IMR-90 (cell line): ENCODE results near the gene ALDH18A1. TPM values are rescaled to one million over a fixed set of nuclear protein-coding genes. Genes with fewer than 3 reads are reported as not detected.

Source experiments
- ATAC-seq: fragments of 200-7000 bp; cut with Tn5 transposase; 2 replicates; pipeline ENCODE4 v1.9.1; 2020; ENCODE audit warnings: low read depth, mild to moderate bottlenecking, moderate library complexity
- BruUV-seq: library from RNA; stranded (reverse); fragments of 400-500 nt; replicated peaks from 2 replicates; lab custom pipeline; 2021; lab: Mats Ljungman, UMichigan
- CTCF ChIA-PET: fragments of 300-600 bp; formaldehyde crosslinking; extraction: SDS; loops from one replicate; lab custom pipeline; 2021; ENCODE audit warnings: antibody characterized with exemption; lab: Yijun Ruan, JAX
- POLR2A ChIA-PET: fragments of 300-600 bp; sonication (Branson Sonifier 250); formaldehyde crosslinking; loops from one replicate; lab custom pipeline; 2022; ENCODE audit warnings: antibody characterized with exemption; ENCODE audit not compliant: unreplicated experiment; lab: Charles Lee
- DNase-seq: peaks from one replicate; pipeline ENCODE4 v3.0.0; 2013
- H2AFZ ChIP-seq: replicated peaks from 2 replicates; pipeline ENCODE3; 2013; ENCODE audit warnings: low read length, mild to moderate bottlenecking; ENCODE audit not compliant: poor library complexity
- H2AK5ac ChIP-seq: 2 replicates; pipeline ENCODE4 v1.6.1; 2013; ENCODE audit warnings: low read depth, low read length, inconsistent platforms
- H2AK9ac ChIP-seq: replicated peaks from 2 replicates; pipeline ENCODE3; 2013; ENCODE audit warnings: mild to moderate bottlenecking, low read depth, low read length, moderate library complexity; ENCODE audit not compliant: poor library complexity
- H2BK120ac ChIP-seq: 2 replicates; pipeline ENCODE4 v1.6.1; 2013; ENCODE audit warnings: low read depth, low read length, inconsistent platforms
- H2BK15ac ChIP-seq: 3 replicates; pipeline ENCODE4 v1.6.1; 2013; ENCODE audit warnings: low read depth, low read length, inconsistent platforms
- H2BK20ac ChIP-seq: 2 replicates; pipeline ENCODE4 v1.6.1; 2013; ENCODE audit warnings: low read depth, mild to moderate bottlenecking, inconsistent platforms, low read length, moderate library complexity
- H2BK5ac ChIP-seq: 2 replicates; pipeline ENCODE4 v1.6.1; 2013; ENCODE audit warnings: mild to moderate bottlenecking, low read depth, low read length, inconsistent platforms; ENCODE audit not compliant: poor library complexity, severe bottlenecking
- H3K14ac ChIP-seq: replicated peaks from 2 replicates; pipeline ENCODE4 v1.6.1; 2013; ENCODE audit warnings: low read depth, low read length, inconsistent platforms
- H3K18ac ChIP-seq: 2 replicates; pipeline ENCODE4 v1.6.1; 2013; ENCODE audit warnings: low read depth, low read length, control low read depth
- H3K23ac ChIP-seq: 2 replicates; pipeline ENCODE4 v1.6.1; 2013; ENCODE audit warnings: low read depth, low read length, inconsistent platforms
- H3K27ac ChIP-seq: 2 replicates; pipeline ENCODE4 v1.5.1; 2013; ENCODE audit warnings: mild to moderate bottlenecking, control low read depth, low read length; ENCODE audit not compliant: insufficient read depth
- H3K27me3 ChIP-seq: 2 replicates; pipeline ENCODE4 v1.6.1; 2013; ENCODE audit warnings: low read length; ENCODE audit not compliant: control insufficient read depth, insufficient read depth
- H3K36me3 ChIP-seq: 2 replicates; pipeline ENCODE4 v1.6.1; 2013; ENCODE audit warnings: low read length, mixed read lengths; ENCODE audit not compliant: control insufficient read depth, insufficient read depth
- H3K4ac ChIP-seq: 2 replicates; pipeline ENCODE4 v1.6.1; 2013; ENCODE audit warnings: low read depth, low read length, inconsistent platforms
- H3K4me1 ChIP-seq: 2 replicates; pipeline ENCODE4 v1.6.1; 2013; ENCODE audit warnings: low read length, mixed read lengths; ENCODE audit not compliant: control insufficient read depth, insufficient read depth
- H3K4me2 ChIP-seq: 2 replicates; pipeline ENCODE4 v1.6.1; 2013; ENCODE audit warnings: low read depth, mild to moderate bottlenecking, control low read depth, low read length, moderate library complexity
- H3K4me3 ChIP-seq: 2 replicates; pipeline ENCODE4 v1.5.1; 2013; ENCODE audit warnings: low read depth, mild to moderate bottlenecking, control low read depth, low read length, moderate library complexity; ENCODE audit not compliant: insufficient read depth
- H3K56ac ChIP-seq: 2 replicates; pipeline ENCODE4 v1.6.1; 2013; ENCODE audit warnings: low read length, inconsistent platforms; ENCODE audit not compliant: insufficient read depth; ENCODE audit errors: extremely low read depth
- H3K79me1 ChIP-seq, 2 experiments: 2 replicates each; pipeline ENCODE4 v1.6.1; 2013; ENCODE audit warnings: low read length in 2 of 2, inconsistent platforms in 1 of 2, low read depth in 1 of 2
- H3K9ac ChIP-seq: 2 replicates; pipeline ENCODE4 v1.6.1; 2013; ENCODE audit warnings: low read depth, low read length, control low read depth
- H3K9me1 ChIP-seq: 2 replicates; pipeline ENCODE4 v1.6.1; 2013; ENCODE audit warnings: low read length, inconsistent platforms; ENCODE audit not compliant: insufficient read depth
- H3K9me3 ChIP-seq: 2 replicates; pipeline ENCODE4 v1.6.1; 2013; ENCODE audit warnings: low read length; ENCODE audit not compliant: control insufficient read depth, insufficient read depth
- H4K20me1 ChIP-seq: 2 replicates; pipeline ENCODE4 v1.6.1; 2013; ENCODE audit warnings: low read length, inconsistent platforms; ENCODE audit not compliant: insufficient read depth
- H4K5ac ChIP-seq: 2 replicates; pipeline ENCODE4 v1.6.1; 2013; ENCODE audit warnings: mild to moderate bottlenecking, low read depth, low read length, control low read depth
- H4K8ac ChIP-seq, 2 experiments: 2 replicates each; pipeline ENCODE4 v1.6.1; 2013; ENCODE audit warnings: low read depth in 2 of 2, low read length in 2 of 2, control low read depth in 1 of 2, inconsistent platforms in 1 of 2
- H4K91ac ChIP-seq: 2 replicates; pipeline ENCODE4 v1.6.1; 2013; ENCODE audit warnings: low read depth, low read length, inconsistent platforms; ENCODE audit not compliant: insufficient read depth
- BHLHE40 ChIP-seq: fragments of 150-350 bp; IDR thresholded peaks from 2 replicates; pipeline ENCODE4 v1.6.1; 2016; ENCODE audit warnings: mild to moderate bottlenecking, low read depth, low read length
- ELK1 ChIP-seq: fragments of 150-350 bp; IDR thresholded peaks from 2 replicates; pipeline ENCODE4 v1.6.1; 2016; ENCODE audit warnings: low read depth, mild to moderate bottlenecking, low read length, moderate library complexity, borderline replicate concordance
- FOS ChIP-seq: fragments of 150-350 bp; IDR thresholded peaks from 2 replicates; pipeline ENCODE4 v1.6.1; 2016; ENCODE audit warnings: low read depth, low read length
- MAZ ChIP-seq: IDR thresholded peaks from 2 replicates; pipeline ENCODE4 v1.6.1; 2012; ENCODE audit warnings: low read depth, mild to moderate bottlenecking, low read length, improper control_type of control experiment, moderate library complexity, borderline replicate concordance
- RAD21 ChIP-seq: IDR thresholded peaks from 2 replicates; pipeline ENCODE4 v1.6.1; 2012; ENCODE audit warnings: low read length, improper control_type of control experiment
- WGBS, 2 experiments: methylation state at CpG; one replicate each; pipeline versions ENCODE4 v1.1.5 to v1.1.7; 2013; ENCODE audit warnings: missing lambda C conversion rate in 2 of 2; ENCODE audit not compliant: insufficient read length in 1 of 2; ENCODE audit errors: extremely low coverage in 2 of 2; 5-methylcytosine and 5-hydroxymethylcytosine counted together
- dilution Hi-C: fragments of 300-500 bp; cut with HindIII; formaldehyde crosslinking; loops from one replicate; pipeline ENCODE4 v1.14.3; 2018; ENCODE audit warnings: low sequenced_read_pairs; ENCODE audit not compliant: unreplicated experiment
- in situ Hi-C: fragments of 300-500 bp; cut with MboI; formaldehyde crosslinking; loops from 3 replicates; pipeline ENCODE4 v1.14.3; 2019; ENCODE audit warnings: low sequenced_read_pairs, inconsistent platforms, mixed read lengths
- intact Hi-C: fragments of 100-400 bp; cut with micrococcal nuclease; formaldehyde crosslinking; loops from 2 replicates; pipeline ENCODE4 v1.10.0; 2022
- polyA plus RNA-seq, 3 experiments: library from polyadenylated mRNA; depleted of rRNA; stranded (reverse); fragments of >200 nt; gene quantifications; 2 replicates each; pipeline ENCODE4 v1.2.3, GENCODE V29; 2012; ENCODE audit warnings: low replicate concordance in 1 of 3
- total RNA-seq: library from RNA; depleted of rRNA; stranded (reverse); fragments of >200 nt; gene quantifications from 2 replicates; pipeline ENCODE4 v1.2.3, GENCODE V29; 2012

Gene ALDH18A1
- total and polyA plus RNA-seq, 2 of the 4 experiments (the other 2 are of a cell fraction): 93.4 to 232 TPM

GRCh38 chr10:95635319-95635733 is 21.2 kb downstream of the ALDH18A1 start:
- no CpG with 5 or more reads among the region's 2 CpGs for WGBS, 2 experiments
- Histone ChIP-seq H4K20me1 (no peaks in the 10 kb centered on the region; the same call in 1 of the 2 replicates), H3K4me1 (no peaks in the 10 kb centered on the region), H3K36me3 (peaks cover 45% of the 10 kb centered on the region), H3K9me3 (no peaks in the 10 kb centered on the region), H4K5ac (no peak overlapping the region), H2BK5ac (no peak overlapping the region), H2BK15ac (no peak overlapping the region), H3K9ac (no peak overlapping the region), H3K27ac (no peak overlapping the region), H2AK5ac (no peak overlapping the region), H3K18ac (no peak overlapping the region), H3K4me2 (no peak overlapping the region), H3K79me1 (peaks cover 8% of the 10 kb centered on the region in 2 experiments; a peak in 3 of 4 replicates), H3K56ac (no peak overlapping the region), H2BK20ac (no peak overlapping the region), H2AK9ac (no peak overlapping the region), H4K91ac (no peak overlapping the region), H3K4me3 (no peak overlapping the region), H3K4ac (no peak overlapping the region), H3K14ac (no peak overlapping the region), H3K23ac (no peak overlapping the region), H2AFZ (no peak overlapping the region), H3K9me1 (no peaks in the 10 kb centered on the region), H4K8ac (no peak overlapping the region), H2BK120ac (no peak overlapping the region), H3K27me3 (no peaks in the 10 kb centered on the region)
- no TSS peak for BruUV-seq
- dilution Hi-C loops: no loop called here
- TF ChIP-seq MAZ: no peak
- no peak for TF ChIP-seq FOS
- TF ChIP-seq ELK1: no peak
- no peak for TF ChIP-seq RAD21
- TF ChIP-seq BHLHE40: no peak
- in situ Hi-C loops: no loop called here
- ATAC-seq (no peak), DNase-seq (no peak)
- intact Hi-C loops: loop anchor here (10.0 kb wide), 1 partner anchor 1301 kb away; no protein-coding TSS in a partner anchor
- CTCF ChIA-PET: interaction anchor here (0.6 kb wide), 1 partner anchor 410 kb away, joined by 3 read pairs; no protein-coding TSS in a partner anchor
- POLR2A ChIA-PET: no interaction called here
